Measurements from ENCODE around the gene UNC93A.
"Not testable (repeated sequence)": the region's sequence is repeated elsewhere in the genome, so short reads cannot be mapped to it uniquely, and the experiment has no call there.

The UNC93A gene

GRCh38 chr6:167303675-167304625 is 12.8 kb downstream of the UNC93A start:
- no peak for DNase-seq
- intact Hi-C loops (cut with DNase I) = no loop called here

GRCh38 chr6:167304912-167305311 is 13.8 kb downstream of the UNC93A start:
- DNase-seq = no peak
- intact Hi-C loops (cut with DNase I) = no loop called here

DNA sequence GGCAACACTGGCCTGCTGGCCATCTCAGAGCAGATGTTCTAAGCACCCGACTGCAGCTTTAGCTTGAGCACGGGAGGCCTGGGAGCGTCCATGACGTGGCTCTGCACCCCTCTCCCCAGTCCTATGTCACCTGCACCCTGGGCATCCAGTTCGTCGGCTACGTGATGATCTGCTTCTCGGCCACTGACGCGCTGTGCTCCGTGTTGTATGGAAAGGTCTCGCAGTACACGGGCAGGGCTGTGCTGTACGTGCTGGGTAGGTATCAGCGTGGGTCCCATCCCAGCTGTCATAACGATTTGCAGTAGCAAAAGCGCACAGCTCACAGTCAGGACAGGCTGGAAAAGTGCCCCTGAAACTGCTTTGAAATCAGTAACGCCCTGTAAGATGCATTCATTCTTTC is 14.7 kb downstream of the UNC93A start:
- DNase-seq = no peak

GRCh38 chr6:167306401-167306998 is 15.4 kb downstream of the UNC93A start:
- intact Hi-C loops (cut with DNase I) = no loop called here
- DNase-seq = no peak

More for the DNA sequence above, 14.7 kb downstream of the UNC93A start:
- intact Hi-C loops (cut with DNase I) = no loop called here

GRCh38 chr6:167307342-167307955 is 16.3 kb downstream of the UNC93A start:
- DNase-seq = no peak
- intact Hi-C loops (cut with DNase I) = no loop called here

DNA sequence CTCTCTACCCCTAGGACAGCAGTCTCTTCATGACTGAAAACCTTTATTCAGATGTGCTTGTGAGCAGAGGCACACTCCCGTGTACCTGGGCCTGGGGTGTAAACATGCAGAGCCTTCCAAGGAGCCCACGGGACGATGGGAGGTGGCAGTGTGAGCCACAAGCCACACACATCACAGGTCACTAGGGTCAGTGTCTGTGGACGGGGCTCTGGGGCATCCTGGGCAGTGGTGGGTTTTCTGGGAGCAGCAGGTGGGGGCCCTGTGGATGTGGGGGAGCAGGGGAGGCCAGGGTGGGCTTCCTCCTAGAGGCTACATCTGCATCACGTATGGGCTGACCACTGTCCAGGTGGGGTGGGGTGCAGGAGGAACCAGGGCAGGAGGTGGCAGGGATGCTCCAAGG is 17.1 kb downstream of the UNC93A start:
- no peak for DNase-seq
- intact Hi-C loops (cut with DNase I) = no loop called here

GRCh38 chr6:167309355-167310192 is 18.5 kb downstream of the UNC93A start:
- intact Hi-C loops (cut with DNase I); DNase-seq: not testable (repeated sequence)

- intact Hi-C loops (cut with DNase I) = no loop called here
- DNase-seq = peak; percentile 52 to 95 (median 80)
Observed at GRCh38 chr6:167311286-167311685, 20.2 kb downstream of the UNC93A start.

- intact Hi-C loops (cut with DNase I); DNase-seq: not testable (repeated sequence)
Observed at GRCh38 chr6:167311691-167312090, 20.6 kb downstream of the UNC93A start.

DNA sequence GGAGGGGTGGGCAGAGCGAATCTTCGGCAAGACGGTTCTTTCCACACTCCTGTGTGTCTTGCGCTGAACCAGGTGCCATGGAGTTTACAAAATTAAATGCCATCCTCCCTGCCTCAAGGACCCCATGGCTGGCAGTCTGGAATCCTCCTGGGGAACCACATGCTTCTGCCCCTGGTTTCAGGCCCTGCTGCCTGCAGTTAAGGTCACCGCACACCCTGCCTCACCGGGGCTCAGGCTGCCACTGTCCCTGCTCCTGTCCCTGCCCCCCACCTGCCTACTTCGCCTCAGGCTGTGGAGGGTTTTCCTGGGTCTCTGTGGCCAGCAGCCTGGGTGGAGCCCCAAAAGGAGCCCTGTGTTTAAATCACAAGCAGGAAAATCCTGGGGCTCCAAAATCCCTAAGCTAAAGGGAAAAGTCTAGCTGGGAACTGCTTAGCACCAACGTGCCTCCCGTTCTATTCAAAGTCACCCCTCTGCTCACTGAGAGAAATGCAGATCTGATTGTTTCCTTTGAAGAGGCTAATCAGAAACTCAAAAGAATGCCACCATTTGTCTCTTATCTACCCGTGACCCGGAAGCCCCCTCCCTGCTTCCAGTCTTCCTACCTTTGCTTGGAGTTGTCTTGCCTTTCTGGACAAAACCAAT is 23.2 kb downstream of the UNC93A start:
- intact Hi-C loops (cut with DNase I) = no loop called here
- DNase-seq = no peak

- intact Hi-C loops (cut with DNase I) = no loop called here
- no peak for DNase-seq
Observed at GRCh38 chr6:167317172-167317571, 26.1 kb downstream of the UNC93A start.

DNA sequence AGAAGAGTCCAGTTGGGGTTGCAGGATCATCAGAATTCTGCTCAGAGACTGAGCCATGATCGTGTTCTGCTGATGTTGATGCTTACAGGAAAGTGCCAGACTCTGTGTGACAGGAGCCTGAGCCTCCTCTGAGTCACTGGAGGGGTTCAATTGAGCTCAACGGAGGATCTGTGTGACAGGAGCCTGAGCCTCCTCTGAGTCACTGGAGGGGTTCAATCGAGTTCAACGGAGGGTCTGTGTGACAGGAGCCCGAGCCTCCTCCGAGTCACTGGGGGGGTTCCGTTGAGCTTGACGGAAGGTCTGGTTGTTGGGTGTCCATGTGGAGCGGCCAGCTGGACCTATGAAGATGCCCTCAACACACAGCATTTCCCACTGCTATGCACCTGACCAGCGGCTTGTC is 27.2 kb downstream of the UNC93A start:
- intact Hi-C loops (cut with DNase I) = not testable (repeated sequence)
- DNase-seq = peak in 1 of 42 donors; percentile 14

- DNase-seq; intact Hi-C loops (cut with DNase I): not testable (repeated sequence)
Observed at GRCh38 chr6:167318856-167319255, 27.7 kb downstream of the UNC93A start.

- DNase-seq; intact Hi-C loops (cut with DNase I): not testable (repeated sequence)
Observed at GRCh38 chr6:167319856-167320753, 29.0 kb downstream of the UNC93A start.

DNA sequence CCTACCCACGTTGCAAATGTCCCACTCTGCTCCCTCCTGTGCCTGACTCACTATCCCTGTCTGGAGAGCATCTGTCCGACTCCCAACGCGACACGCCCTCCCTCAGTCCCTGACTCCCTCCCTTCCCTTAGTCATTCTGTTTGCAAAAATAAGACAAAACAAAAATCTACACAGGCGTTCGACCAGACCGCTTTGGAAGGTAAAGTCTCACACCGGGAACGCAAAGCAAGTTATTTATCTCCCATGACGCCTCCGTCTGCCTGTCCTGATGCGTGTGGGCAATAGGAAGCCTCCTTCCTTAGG is 29.6 kb downstream of the UNC93A start:
- DNase-seq; intact Hi-C loops (cut with DNase I): not testable (repeated sequence)

- DNase-seq = peak in 1 of 42 donors; percentile 24
- intact Hi-C loops (cut with DNase I) = not testable (repeated sequence)
Observed at GRCh38 chr6:167321185-167321584, 30.1 kb downstream of the UNC93A start.

GRCh38 chr6:167323111-167323510 is 32.0 kb downstream of the UNC93A start:
- no peak for DNase-seq
- intact Hi-C loops (cut with DNase I) = no loop called here

DNA sequence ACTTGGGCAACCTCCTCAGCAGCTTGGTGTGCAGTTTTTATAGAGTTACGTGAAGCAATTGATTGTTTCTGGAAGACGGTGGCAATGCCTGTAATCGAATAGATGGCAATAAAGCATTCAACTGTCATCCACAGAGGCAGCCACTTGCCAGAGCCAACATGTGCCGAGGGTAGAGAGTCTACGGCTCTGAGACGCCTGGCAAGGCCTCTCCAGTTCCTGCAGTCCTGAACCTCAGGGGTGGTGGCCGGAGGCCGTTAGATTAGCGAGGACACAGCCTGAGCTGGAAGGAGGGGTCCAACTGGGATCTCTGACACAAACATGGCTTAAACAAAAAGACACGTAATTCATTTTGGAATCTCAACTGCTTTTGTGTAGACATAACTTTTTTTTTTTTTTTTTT is 33.0 kb downstream of the UNC93A start:
- no peak for DNase-seq

More for the DNA sequence above, 33.0 kb downstream of the UNC93A start:
- intact Hi-C loops (cut with DNase I) = no loop called here
